HG03108 (cell line): Measurements from ENCODE around the gene SHOC1.
"Not testable (repeated sequence)": the region's sequence is repeated elsewhere in the genome, so short reads cannot be mapped to it uniquely, and the experiment has no call there.

Experiments
- ATAC-seq: cut with Tn5 transposase; IDR thresholded peaks from one replicate; pipeline ENCODE4 v1.9.1; 2021; ENCODE audit warnings: moderate library complexity; ENCODE audit not compliant: unreplicated experiment

SHOC1 gene

DNA sequence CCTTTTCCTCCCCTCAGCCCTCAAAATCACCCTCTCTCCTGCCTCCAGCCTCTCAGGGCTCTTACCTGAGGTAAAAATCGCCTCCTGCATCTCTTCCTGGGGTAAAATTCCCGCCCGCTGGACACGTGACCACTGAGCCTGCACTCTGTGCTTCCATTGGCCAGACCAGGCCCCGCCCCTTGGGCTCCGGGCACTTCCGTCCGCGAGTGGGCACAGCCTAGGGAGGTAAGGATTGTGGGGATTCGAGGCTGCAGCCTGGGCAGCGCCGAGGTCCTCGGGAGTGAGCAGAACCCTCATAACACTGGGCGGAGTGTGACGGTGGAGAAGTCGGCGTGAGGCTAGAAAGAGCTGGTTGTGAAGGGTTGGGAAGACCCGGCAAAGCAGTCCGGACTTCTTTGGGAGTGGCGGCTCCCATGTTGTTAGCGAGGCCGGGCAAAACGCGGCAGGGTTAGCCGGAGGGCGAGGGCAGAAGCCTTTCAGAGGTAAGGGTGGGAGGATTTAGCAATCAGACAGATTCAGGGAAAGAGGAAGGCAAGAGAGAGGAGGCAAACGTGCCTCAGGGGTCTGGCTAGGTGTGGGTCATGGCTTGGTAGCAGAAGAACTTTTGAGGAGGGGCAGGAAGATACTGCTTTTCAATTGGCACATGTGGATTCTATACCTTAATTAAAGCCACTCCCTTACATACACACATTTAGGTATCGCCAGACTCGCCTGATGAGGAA, at the start of gene SHOC1:
SHOC1 (minus strand) TSS at position 103 of the 722 bp plus-strand sequence. CDS start 3,519 bp downstream, outside the sequence.
- ATAC-seq: no peak

- no peak for ATAC-seq
Observed at GRCh38 chr9:111843971-111844370, 49.2 kb upstream of the SHOC1 start.

DNA sequence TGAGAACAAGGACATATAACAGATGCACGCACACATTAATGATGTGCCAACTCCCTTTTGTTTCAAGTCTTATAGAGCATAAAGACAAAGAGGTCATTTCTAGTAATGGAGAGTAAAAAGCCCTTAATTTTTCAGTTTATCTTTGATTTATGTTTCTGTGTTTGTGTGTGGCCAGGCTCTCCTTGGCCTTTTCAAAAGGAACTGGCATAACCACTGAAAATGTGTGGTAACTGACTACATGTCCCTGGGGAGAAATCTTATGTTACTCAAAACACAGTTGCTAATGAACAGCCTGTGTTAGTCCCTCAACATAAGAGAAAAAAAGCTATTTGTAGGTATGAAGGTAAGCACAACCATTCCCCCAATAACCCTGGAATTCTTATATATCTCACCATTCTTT, 47.6 kb upstream of the SHOC1 start:
- no peak for ATAC-seq

DNA sequence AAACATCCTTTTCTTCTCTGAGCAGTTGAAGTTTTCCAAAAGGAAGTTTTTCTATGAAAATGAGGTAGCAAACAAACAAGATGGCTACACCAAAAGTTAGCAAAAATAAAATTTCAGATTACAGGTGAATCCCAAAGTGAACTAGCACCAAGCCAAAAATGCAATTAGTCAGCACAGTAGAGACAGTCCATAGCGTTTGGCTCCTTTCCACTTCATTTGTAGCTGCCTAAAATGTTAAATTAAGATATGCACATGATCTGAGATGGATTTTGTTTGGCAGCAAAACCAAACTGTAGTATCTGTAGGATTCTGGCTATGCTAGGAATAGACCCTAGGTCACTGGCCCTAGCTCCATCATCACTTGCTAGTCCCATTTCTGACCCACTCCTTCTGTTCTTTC, 45.7 kb upstream of the SHOC1 start:
- ATAC-seq: no peak

GRCh38 chr9:111839987-111840386, 45.2 kb upstream of the SHOC1 start:
- no peak for ATAC-seq

- ATAC-seq: peak; percentile 69
Observed at GRCh38 chr9:111839387-111839786, 44.6 kb upstream of the SHOC1 start.

- no peak for ATAC-seq
Observed at GRCh38 chr9:111838439-111838838, 43.7 kb upstream of the SHOC1 start.

DNA sequence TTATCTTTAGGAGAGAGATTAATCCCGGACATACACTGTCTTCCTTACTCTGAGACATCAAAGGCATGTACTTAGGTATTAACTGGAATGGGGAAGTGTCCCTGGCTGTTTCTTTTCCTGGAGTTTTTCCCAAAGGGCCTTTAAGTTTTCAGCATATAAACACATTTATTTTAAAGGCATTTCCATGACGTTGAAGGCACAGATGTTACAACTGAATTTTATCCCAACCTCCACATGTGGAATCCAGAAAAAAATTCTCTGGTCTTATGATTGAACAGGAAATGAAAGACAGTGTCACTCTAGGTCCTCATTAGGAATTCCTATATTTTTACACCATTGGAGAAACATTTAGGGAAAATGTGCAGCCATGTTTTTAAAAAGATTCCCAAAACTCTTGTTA, 41.6 kb upstream of the SHOC1 start:
- no peak for ATAC-seq

DNA sequence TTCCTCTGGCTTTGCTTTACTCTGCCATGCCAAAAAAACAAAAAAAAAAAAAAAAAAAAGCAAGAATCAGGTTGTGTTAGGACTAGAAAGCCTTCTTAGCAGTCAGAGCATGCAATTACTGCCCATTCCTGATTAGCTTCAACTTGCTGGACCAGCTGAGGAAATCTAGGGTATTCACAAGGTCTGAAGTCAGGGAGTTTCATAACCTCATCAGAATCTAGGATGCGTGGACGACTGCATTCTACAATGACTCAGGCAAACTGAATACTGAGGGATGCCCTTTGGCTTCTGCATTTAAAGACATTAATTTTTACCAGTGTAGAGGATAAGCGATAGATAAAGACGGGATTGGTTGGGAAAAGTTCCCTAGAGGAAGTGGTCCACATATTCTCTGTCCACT, 39.2 kb upstream of the SHOC1 start:
- ATAC-seq: no peak

DNA sequence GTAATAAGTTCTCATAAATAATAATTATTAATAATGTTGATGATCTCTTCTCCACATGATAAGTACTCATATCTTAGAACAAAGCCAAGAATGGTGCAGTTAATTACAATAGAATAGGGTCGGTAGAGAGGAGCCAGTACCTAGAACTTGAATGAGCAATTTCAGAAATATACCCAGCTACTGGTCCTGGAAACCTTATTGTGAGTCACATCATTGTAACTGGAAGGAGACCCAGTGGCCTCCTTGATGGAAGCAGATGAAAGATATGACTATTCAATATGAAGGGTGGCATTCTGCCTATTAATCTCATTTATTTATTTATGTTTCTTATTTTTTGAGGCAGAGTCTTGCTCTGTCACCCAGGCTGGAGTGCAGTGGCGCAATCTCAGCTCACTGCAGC, 37.7 kb upstream of the SHOC1 start:
- no peak for ATAC-seq

- ATAC-seq: no peak
Observed at GRCh38 chr9:111831371-111832108, 36.8 kb upstream of the SHOC1 start.

GRCh38 chr9:111828193-111828592, 33.5 kb upstream of the SHOC1 start:
- no peak for ATAC-seq

DNA sequence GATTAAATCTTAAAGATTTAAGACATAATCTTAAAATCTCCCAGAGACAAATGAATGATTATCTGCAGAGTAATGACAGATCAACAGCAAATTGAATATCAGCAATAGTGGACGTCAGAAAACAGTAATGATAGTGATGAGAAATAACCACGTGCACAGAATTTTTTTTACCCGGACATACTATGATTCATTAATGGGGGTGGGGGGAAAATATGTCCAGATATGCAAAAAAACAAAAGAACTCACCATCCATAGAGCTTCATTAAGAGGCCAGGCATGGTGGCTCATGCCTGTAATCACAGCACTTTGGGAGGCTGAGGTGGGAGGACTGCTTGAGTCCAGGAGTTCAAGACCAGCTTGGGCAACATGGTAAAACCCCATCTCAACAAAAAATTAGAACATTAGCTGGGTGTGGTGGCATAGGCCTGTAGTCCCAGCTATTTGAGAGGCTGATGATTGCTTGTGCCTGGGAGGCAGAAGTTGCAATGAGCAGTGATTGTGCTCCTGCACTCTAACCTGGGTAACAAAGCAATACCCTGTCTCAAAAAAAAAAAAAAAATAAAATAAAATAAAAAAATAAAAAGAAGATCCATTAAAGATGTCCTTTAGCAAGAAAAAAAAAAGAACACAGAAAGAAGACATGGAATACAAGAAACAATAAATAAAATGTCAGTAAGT, 30.9 kb upstream of the SHOC1 start:
- no peak for ATAC-seq

GRCh38 chr9:111821006-111821528, 26.3 kb upstream of the SHOC1 start:
- no peak for ATAC-seq

GRCh38 chr9:111819360-111819759, 24.6 kb upstream of the SHOC1 start:
- no peak for ATAC-seq

DNA sequence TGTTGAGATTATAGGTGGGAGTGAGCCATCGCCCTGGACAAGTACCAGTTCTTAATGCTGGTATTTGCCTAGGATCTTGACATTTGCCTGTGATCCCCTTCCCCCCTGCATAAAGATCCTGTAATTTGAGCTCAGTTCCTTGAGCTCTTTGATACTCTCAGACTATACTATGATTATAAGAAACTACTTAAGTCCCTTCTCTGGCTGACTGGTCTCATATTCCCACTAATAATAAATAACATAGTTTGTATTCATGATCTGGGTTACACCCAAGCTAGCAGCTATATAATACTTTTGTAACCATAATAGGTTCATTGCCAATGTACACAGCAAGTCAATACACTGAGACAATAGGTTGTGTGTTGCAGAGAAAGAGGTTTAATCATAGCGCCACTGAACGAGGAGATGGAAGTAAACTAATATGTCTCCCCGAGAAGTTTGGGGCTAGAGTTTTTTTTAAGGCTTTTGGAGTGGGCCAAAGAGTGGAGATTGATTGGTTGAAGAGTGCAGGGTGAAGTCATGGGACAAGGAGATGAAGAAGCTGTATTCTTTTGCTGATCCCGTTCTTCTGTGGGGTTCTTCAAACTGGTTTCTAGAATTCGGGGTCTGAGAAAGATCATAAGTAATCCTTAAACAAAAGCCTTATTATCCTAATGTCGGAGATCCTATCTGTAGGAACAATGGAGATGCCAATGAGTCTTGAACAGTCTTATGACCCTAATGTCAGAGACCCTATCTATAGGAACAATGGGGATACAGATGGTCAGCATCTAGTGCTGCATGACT, 20.7 kb upstream of the SHOC1 start:
- no peak for ATAC-seq

DNA sequence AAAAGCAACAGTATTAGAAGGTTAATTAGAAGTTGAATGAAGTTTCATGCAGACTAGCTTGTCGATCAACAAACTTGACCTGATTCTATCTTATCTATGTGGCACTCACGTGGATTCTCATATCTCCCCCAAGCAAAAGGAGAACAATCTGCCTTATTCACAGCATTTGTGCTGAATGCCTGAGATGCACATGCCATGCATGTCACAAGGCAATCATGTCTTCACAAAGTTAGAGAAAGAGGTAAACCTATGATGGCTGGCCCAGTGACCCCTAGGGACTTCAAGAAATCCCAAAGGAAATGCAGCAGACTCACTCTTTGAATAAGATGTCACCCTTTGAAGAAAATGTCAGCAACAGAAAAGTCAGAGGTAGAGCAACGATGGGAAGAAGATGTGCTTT, 17.6 kb upstream of the SHOC1 start:
- ATAC-seq: no peak

GRCh38 chr9:111810908-111811307, 16.2 kb upstream of the SHOC1 start:
- no peak for ATAC-seq

DNA sequence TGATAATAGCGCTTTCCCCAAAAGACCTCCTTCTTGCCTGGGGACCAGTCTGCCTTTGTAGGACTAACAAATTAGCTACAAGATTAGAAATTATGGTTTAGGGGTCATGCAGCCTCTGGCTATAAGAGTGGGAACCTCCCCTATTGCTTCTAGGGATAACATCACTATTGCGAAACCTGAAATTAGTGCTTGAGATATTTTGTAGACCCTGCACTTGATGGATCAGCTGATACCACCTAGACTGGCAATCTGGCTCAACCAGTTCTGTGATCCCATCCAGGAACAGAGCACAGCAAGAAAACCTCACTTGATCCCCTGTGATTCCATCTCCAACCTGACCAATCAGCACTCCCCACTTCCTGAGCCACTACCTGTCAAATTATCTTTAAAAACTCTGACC, 15.7 kb upstream of the SHOC1 start:
- ATAC-seq: not testable (repeated sequence)

DNA sequence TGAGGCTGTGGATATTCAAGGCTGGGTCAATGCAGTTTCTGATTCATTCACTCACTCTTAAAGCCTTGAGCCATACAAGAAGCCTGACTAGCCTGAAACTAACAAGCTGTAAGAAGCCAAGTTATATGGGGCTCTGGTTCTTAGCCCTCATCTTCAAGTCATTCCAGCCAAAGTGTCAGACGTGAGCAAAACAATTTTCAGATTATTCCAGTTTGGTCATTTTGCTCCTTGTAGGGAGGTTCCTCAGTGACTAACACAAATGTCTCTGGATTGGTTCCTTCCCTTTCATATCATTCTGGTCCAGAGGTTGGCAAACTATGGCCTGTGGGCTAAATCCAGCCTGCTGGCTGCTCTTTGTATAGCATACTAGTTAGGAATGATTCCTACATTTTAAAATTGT, 12.5 kb upstream of the SHOC1 start:
- no peak for ATAC-seq

GRCh38 chr9:111806259-111806658, 11.5 kb upstream of the SHOC1 start:
- no peak for ATAC-seq
